GM18909 (cell line): ENCODE data around the gene BATF2.

Source experiments
- ATAC-seq: cut with Tn5 transposase; IDR thresholded peaks from one replicate; pipeline ENCODE4 v1.9.1; 2021; ENCODE audit warnings: mild to moderate bottlenecking; ENCODE audit not compliant: unreplicated experiment, poor library complexity

Gene BATF2

GRCh38 chr11:64971421-64972233, 25.1 kb downstream of the BATF2 start, which contains the start of gene MAJIN:
Gene MAJIN (minus strand): TSS chr11:64972108. CDS start chr11:64959405, 12,703 bp downstream.
- ATAC-seq = no peak

DNA sequence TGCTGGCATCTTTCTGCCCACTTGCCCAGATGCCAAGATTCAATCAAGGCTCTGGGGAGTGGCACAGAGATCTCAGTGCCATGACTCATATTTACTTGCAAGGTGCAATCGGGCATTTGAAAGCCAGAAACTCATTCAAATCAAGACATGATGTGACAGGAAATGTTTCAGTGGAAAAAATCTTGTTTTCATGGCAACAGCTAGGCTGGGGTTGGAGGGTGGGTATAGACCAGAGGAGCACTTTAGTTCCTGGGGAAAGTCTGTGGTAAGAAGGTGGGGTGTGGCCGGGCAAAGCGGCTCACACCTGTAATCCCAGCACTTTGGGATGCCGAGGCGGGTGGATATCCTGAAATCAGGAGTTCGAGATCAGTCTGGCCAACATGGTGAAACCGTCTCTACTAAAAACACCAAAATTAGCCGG, 26.0 kb downstream of the BATF2 start:
- no peak for ATAC-seq

DNA sequence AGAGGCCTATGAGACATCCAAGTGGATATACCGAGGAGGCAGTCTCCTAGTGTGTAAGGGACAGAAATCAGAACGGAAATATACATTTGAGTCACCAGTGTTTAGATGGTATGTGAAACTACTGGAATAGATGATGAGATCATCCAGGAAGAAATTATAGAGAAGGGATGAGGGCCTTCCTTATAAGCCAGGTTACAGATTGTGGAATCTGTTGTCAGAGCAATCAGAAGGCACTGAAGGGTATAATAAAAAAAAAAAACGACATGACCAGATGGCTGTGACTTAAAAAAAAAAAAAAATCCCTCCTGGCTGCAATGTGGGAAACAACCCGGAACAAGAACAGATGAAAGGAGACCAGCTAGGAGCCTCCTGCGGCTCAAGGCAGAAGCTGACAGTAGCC, 27.6 kb downstream of the BATF2 start:
- no peak for ATAC-seq

- ATAC-seq = no peak
Measured at GRCh38 chr11:64967375-64967774, 29.4 kb downstream of the BATF2 start.

- ATAC-seq = no peak
Measured at GRCh38 chr11:64963072-64963631, 33.6 kb downstream of the BATF2 start.

DNA sequence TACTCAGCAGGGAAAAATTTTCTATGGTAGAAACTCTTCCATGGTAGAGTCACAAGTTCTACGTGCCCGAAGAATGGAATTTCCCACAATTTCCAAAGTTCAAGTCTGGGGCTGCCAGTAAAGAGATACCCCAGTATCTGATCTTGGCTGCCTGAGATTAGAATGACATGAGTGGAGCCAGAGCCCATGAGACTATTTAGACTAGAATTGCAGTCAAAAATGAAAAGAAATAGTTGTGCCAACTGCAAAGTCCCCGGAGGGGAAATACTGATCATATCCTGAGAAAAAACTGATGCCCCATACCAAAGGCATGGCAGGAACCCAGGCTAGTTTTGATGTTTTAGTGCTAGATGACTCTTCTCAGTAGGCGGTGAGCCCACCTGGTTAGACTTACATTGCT, 36.1 kb downstream of the BATF2 start:
- ATAC-seq = no peak

DNA sequence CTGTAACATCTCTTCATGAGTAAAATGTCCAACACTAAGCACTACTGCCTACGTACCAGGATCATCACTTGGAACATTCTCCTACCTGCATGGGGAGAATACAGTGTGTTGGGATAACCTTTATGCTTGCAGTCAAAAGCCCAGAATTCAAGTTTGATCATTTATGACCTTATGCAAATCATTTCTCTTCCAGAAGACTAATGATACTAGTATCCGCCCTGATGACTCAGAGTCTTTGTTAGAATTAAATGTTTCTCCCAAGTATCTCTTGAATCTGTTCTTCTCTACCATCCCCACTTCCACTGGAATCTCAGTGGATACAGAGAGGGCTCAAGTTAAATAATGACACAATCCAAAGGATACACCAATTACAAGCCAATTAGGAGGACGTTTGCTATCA, 37.3 kb downstream of the BATF2 start:
- ATAC-seq = no peak

DNA sequence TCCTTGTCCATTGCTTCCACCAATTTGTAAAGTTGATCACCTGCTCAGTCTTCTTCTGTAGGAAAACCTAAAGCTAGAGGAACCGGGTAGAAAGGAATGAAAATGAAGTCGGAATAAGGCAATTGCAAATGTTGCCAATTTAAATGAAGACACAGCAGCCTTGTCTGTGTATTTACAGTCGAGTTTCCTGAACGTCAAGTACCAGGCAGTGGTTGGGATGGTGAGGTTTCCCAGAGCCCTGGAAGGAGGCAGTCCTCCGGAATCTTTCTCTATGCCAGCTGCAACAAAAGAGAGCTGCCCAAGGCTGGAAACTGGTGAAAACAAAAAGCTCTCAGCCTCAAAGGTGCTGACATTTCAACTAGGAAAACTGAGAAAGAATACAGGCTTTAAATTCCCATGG, 42.6 kb downstream of the BATF2 start:
- ATAC-seq = no peak

GRCh38 chr11:64951529-64951928, 45.2 kb downstream of the BATF2 start:
- ATAC-seq = no peak

- no peak for ATAC-seq
Measured at GRCh38 chr11:64947208-64947814, 49.5 kb downstream of the BATF2 start.
